Pancreas (tissue), 10 donors: ENCODE data around the gene FGFBP3. TPM values are rescaled to one million over a fixed set of nuclear protein-coding genes. Genes with fewer than 3 reads are reported as not detected.

Source experiments
- ATAC-seq, 4 donors: fragments of 200-7000 bp; cut with Tn5 transposase; one replicate each; pipeline versions ENCODE4 v1.8.0 to v1.9.1; 2020; ENCODE audit warnings: mild to moderate bottlenecking in 4 of 4, moderate library complexity in 4 of 4
- DNase-seq, 6 donors: peaks; one replicate each; pipeline ENCODE4 v3.0.0-alpha.2; 2020
- FAIRE-seq: peaks from 2 replicates; lab custom pipeline; 2012; peaks lifted over from hg19 to GRCh38; lab: Jason Lieb, UNC
- H3K27ac ChIP-seq, 4 donors: fragments of 200-600 bp; sonication (generic); 1 replicate in 3 of 4; 2 replicates in 1 of 4; pipeline versions ENCODE4 v1.5.0 to v1.8.0; 2020
- H3K27me3 ChIP-seq, 4 donors: fragments of 200-600 bp; one replicate each; pipeline ENCODE4 v1.8.0; 2021
- H3K36me3 ChIP-seq, 3 donors: fragments of 200-600 bp; sonication (generic) in 1 of 3; one replicate each; pipeline versions ENCODE4 v1.5.0 to v1.8.0; 2020 to 2021
- H3K4me1 ChIP-seq, 3 donors: fragments of 200-600 bp; one replicate each; pipeline ENCODE4 v1.8.0; 2021
- H3K4me3 ChIP-seq, 4 donors: fragments of 200-600 bp; sonication (generic) in 2 of 4; one replicate each; pipeline versions ENCODE4 v1.5.0 to v1.8.0; 2020 to 2021
- H3K9me3 ChIP-seq, 4 donors: fragments of 200-600 bp; one replicate each; pipeline ENCODE4 v1.8.0; 2021
- CTCF ChIP-seq, 4 donors: fragments of 200-600 bp; sonication (generic) in 3 of 4; IDR thresholded peaks; one replicate each; pipeline versions ENCODE4 v1.5.0 to v1.8.0; 2021; ENCODE audit warnings: antibody characterized with exemption in 4 of 4
- WGBS, 2 donors: extraction: QIAGEN DNeasy Blood & Tissue Kit; methylation state at CpG; one replicate each; pipeline ENCODE4 v1.1.7; 2013; 5-methylcytosine and 5-hydroxymethylcytosine counted together
- intact Hi-C, 3 donors: fragments of 100-400 bp; cut with DNase I; formaldehyde crosslinking; loops; one replicate each; pipeline versions ENCODE4 v1.11.1 to v1.14.2; 2022
- polyA plus RNA-seq, 2 donors: library from polyadenylated mRNA; stranded (reverse); fragments of 200-250 nt; gene quantifications; one replicate each; pipeline ENCODE4 v1.2.3, GENCODE V29; 2013
- total RNA-seq, 6 donors: library from RNA; stranded (reverse); fragmentation: NEBNext Ultra II Directional in 4 of 6; extraction: Animal tissue kit (Norgen Biotek cat#: 25700) in 4 of 6; gene quantifications; one replicate each; pipeline versions ENCODE4 v1.2.1 to v1.2.4, GENCODE V29; 2021 to 2023
- donor health status: healthy with polysubstance abuse.
- donor health status: DM: no; HTN: no; CAD: no; lungs with moderate emphysema.
- donor health status: DM: no; HTN: no; CAD: no.
- donor health status: control.
- donor health status: control.
- donor health status: Bipolar disorder and iron deficiency.
- donor health status: DM: yes; HTN: yes; CAD: no.
- donor health status: DM: no; HTN: no; CAD: no.
- donor health status: DM: no; HTN: no; CAD: no.
- donor health status: DM: yes; HTN: yes; CAD: no.

Gene FGFBP3
- total and polyA plus RNA-seq, 8 donors = 0.72 to 1.9 (median 1.1) TPM

GRCh38 chr10:91886954-91887271 lies 22.4 kb downstream of the FGFBP3 start:
- Histone ChIP-seq H3K4me3 (peak overlapping the region in 3 of 4 donors; percentile 6 to 50 (median 33)), H3K27ac (no peak overlapping the region), H3K4me1 (peaks cover 0 to 9% (median 0%) of the 10 kb centered on the region in 3 donors), H3K9me3 (no peaks in the 10 kb centered on the region), H3K27me3 (peaks cover 0 to 6% (median 0%) of the 10 kb centered on the region in 4 donors), H3K36me3 (no peaks in the 10 kb centered on the region)
- no peak for TF ChIP-seq CTCF (IDR thresholded peaks at IDR 0.05)
- no peak for FAIRE-seq
- 25 to 28% methylated on average over 6 of the region's 6 CpGs for WGBS, 2 donors
- no peak for DNase-seq
- intact Hi-C loops = no loop called here
- ATAC-seq = no peak

- 97 to 98% methylated on average over 9 of the region's 9 CpGs for WGBS, 2 donors
- no peak for FAIRE-seq
- peaks cover 0 to 9% (median 0%) of the 10 kb centered on the region in 3 donors for H3K4me1 ChIP-seq
- H3K27me3 ChIP-seq = peaks cover 0 to 6% (median 0%) of the 10 kb centered on the region in 4 donors
- no peaks in the 10 kb centered on the region for H3K36me3 ChIP-seq
- no peak overlapping the region for H3K27ac ChIP-seq
- intact Hi-C loops = no loop called here
- no peak for ATAC-seq
- no peak for DNase-seq
- no peaks in the 10 kb centered on the region for H3K9me3 ChIP-seq
- H3K4me3 ChIP-seq = no peak overlapping the region
- no peak for TF ChIP-seq CTCF (IDR thresholded peaks at IDR 0.05)
These were observed 23.8 kb downstream of the FGFBP3 start for GRCh38 chr10:91885362-91886079.

- Histone ChIP-seq H3K27ac (no peak overlapping the region), H3K4me1 (peaks cover 0 to 9% (median 0%) of the 10 kb centered on the region in 3 donors), H3K27me3 (peaks cover 0 to 6% (median 0%) of the 10 kb centered on the region in 4 donors), H3K36me3 (no peaks in the 10 kb centered on the region), H3K4me3 (no peak overlapping the region), H3K9me3 (no peaks in the 10 kb centered on the region)
- intact Hi-C loops = no loop called here
- no peak for TF ChIP-seq CTCF (IDR thresholded peaks at IDR 0.05)
- WGBS, 2 donors = 82 to 84% methylated on average over 1 of the region's 1 CpG
- FAIRE-seq (no peak), DNase-seq (no peak), ATAC-seq (no peak)
These were observed 24.8 kb downstream of the FGFBP3 start for GRCh38 chr10:91884536-91884935.

- intact Hi-C loops = no loop called here
- Histone ChIP-seq H3K36me3 (no peaks in the 10 kb centered on the region), H3K27me3 (peaks cover 0 to 6% (median 0%) of the 10 kb centered on the region in 4 donors), H3K27ac (no peak overlapping the region), H3K9me3 (no peaks in the 10 kb centered on the region), H3K4me1 (peaks cover 0 to 9% (median 0%) of the 10 kb centered on the region in 3 donors), H3K4me3 (peak overlapping the region in 1 of 4 donors; percentile 20)
- TF ChIP-seq CTCF (IDR thresholded peaks at IDR 0.05) = no peak
- DNase-seq (peak in 4 of 6 donors; percentile 9 to 37 (median 27)), ATAC-seq (peak; percentile 80 to 89 (median 82)), FAIRE-seq (no peak)
- WGBS, 2 donors = 31 to 35% methylated on average over 20 of the region's 20 CpGs
These were observed 25.5 kb downstream of the FGFBP3 start for GRCh38 chr10:91883549-91884444.
